HepG2 (cell line): ENCODE results near the gene GNG3. TPM values are rescaled to one million over a fixed set of nuclear protein-coding genes. Genes with fewer than 3 reads are reported as not detected.

Experiments
- IRX3 ChIP-seq: sonication (generic); formaldehyde crosslinking; IDR thresholded peaks from 2 replicates; pipeline ENCODE4 v1.8.1; 2023; ENCODE audit warnings: mild to moderate bottlenecking, low read depth, missing genetic modification reagents, borderline replicate concordance
- KDM5B ChIP-seq: sonication (generic); formaldehyde crosslinking; IDR thresholded peaks from 2 replicates; pipeline ENCODE4 v1.4.0; 2020; ENCODE audit warnings: missing genetic modification reagents, mild to moderate bottlenecking, borderline replicate concordance
- NFKB2 ChIP-seq: sonication (generic); formaldehyde crosslinking; IDR thresholded peaks from 2 replicates; pipeline ENCODE4 v1.4.0; 2020; ENCODE audit warnings: missing genetic modification reagents, borderline replicate concordance
- RXRB ChIP-seq: IDR thresholded peaks from 2 replicates; pipeline ENCODE4 v1.6.1; 2016; ENCODE audit warnings: borderline replicate concordance, missing genetic modification reagents, missing compliant biosample characterization
- SETDB1 ChIP-seq: sonication (generic); formaldehyde crosslinking; IDR thresholded peaks from 2 replicates; pipeline ENCODE4 v1.5.1; 2020; ENCODE audit warnings: missing genetic modification reagents, mild to moderate bottlenecking, borderline replicate concordance
- XRCC5 ChIP-seq: fragments of 200-400 bp; formaldehyde crosslinking; optimal IDR thresholded peaks from 2 replicates; pipeline ENCODE3; 2017; ENCODE audit warnings: mild to moderate bottlenecking, low read length
- ZNF24 ChIP-seq: fragments of 450-650 bp; IDR thresholded peaks from 2 replicates; pipeline ENCODE4 v1.6.1; 2017; ENCODE audit warnings: antibody characterized with exemption, mild to moderate bottlenecking
- ZNF292 ChIP-seq: sonication (generic); formaldehyde crosslinking; IDR thresholded peaks from 2 replicates; pipeline ENCODE4 v1.8.1; 2022; ENCODE audit warnings: mild to moderate bottlenecking, low read depth, missing genetic modification reagents, borderline replicate concordance
- ZNF530 ChIP-seq: sonication (generic); formaldehyde crosslinking; IDR thresholded peaks from 2 replicates; pipeline ENCODE4 v1.5.0; 2020; ENCODE audit warnings: low read depth, mild to moderate bottlenecking, missing genetic modification reagents
- ZNF609 ChIP-seq: sonication (generic); formaldehyde crosslinking; IDR thresholded peaks from 2 replicates; pipeline ENCODE4 v1.4.0; 2020; ENCODE audit warnings: mild to moderate bottlenecking, missing genetic modification reagents, borderline replicate concordance
- ZNF674 ChIP-seq: sonication (generic); formaldehyde crosslinking; IDR thresholded peaks from 2 replicates; pipeline ENCODE4 v1.5.0; 2020; ENCODE audit warnings: low read depth, mild to moderate bottlenecking, missing genetic modification reagents
- ZNF687 ChIP-seq: sonication (generic); formaldehyde crosslinking; IDR thresholded peaks from 2 replicates; pipeline ENCODE4 v1.5.1; 2020; ENCODE audit warnings: mild to moderate bottlenecking, missing genetic modification reagents, moderate library complexity
- polyA plus RNA-seq, 8 experiments: library from polyadenylated mRNA; depleted of rRNA in 3 of 8; stranded (reverse) in 7 of 8; unstranded in 1 of 8; fragments of >200 nt; fragmentation: Illumina TruSeq in 4 of 8; extraction: Trizol in 4 of 8; gene quantifications; 2 replicates each; pipeline versions ENCODE4 v1.2.1 to v1.2.3, GENCODE V29; 2011 to 2016; ENCODE audit warnings: low read depth in 4 of 8, missing spikeins in 1 of 8, mixed read lengths in 1 of 8; ENCODE audit not compliant: insufficient read depth in 1 of 8
- total RNA-seq, 5 experiments: library from RNA; depleted of rRNA; stranded (reverse); fragments of >200 nt; fragmentation: Illumina TruSeq; extraction: Trizol; gene quantifications; 2 replicates each; pipeline ENCODE4 v1.2.3, GENCODE V29; 2016; ENCODE audit warnings: low read depth in 1 of 5
- TF ChIP-seq, protein P1 (sequence below): IDR thresholded peaks from 2 replicates; pipeline ENCODE4 v1.6.1; 2016; ENCODE audit warnings: low read depth, missing genetic modification reagents, missing compliant biosample characterization

Gene GNG3
- total and polyA plus RNA-seq, 2 of the 13 experiments (the other 11 are each of a cell fraction or from before 2014, with no cell fraction given): not detected

DNA sequence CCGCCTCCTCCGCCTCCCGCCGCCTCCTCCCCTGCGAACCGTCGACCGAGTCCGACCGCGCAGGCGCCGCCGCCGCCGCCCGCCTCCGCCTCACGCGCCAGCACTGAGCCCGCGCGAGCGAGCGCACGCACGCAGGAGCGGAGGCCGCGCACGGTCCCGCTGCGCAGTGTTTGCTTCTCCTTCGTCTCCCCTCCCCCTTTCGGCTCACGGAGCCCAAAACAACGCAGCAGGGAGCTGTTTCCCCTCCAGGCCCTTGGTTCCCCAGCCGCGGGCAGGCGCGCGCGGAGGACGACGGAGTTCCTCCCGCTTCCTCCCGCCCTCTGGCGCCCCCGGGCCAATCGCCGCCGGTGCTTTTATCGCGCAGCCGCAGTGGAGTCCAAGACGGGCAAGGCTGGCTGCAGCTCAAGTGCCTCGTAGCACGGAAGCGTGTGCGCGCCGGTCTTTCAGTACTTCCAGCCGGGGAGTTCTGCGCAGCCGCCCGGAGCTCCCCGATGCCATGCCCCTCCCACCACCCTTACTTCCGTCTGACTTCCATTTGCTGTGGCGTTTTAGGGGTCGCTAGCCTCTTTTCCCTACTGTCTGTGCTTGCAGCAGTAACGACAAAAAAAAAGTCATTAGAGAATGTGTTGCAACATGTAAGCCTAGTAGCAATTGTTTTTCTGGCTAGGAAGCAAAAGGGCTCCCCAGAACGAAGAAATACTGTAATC lies 19.8 kb downstream of the GNG3 start, which contains the start of gene HNRNPUL2 (continued):
- peak; percentile 96 for TF ChIP-seq ZNF687 (CRISPR knock-in tag)
- TF ChIP-seq KDM5B: peak; percentile 67; the same call in 1 of the 2 replicates
- TF ChIP-seq, protein P1, sequence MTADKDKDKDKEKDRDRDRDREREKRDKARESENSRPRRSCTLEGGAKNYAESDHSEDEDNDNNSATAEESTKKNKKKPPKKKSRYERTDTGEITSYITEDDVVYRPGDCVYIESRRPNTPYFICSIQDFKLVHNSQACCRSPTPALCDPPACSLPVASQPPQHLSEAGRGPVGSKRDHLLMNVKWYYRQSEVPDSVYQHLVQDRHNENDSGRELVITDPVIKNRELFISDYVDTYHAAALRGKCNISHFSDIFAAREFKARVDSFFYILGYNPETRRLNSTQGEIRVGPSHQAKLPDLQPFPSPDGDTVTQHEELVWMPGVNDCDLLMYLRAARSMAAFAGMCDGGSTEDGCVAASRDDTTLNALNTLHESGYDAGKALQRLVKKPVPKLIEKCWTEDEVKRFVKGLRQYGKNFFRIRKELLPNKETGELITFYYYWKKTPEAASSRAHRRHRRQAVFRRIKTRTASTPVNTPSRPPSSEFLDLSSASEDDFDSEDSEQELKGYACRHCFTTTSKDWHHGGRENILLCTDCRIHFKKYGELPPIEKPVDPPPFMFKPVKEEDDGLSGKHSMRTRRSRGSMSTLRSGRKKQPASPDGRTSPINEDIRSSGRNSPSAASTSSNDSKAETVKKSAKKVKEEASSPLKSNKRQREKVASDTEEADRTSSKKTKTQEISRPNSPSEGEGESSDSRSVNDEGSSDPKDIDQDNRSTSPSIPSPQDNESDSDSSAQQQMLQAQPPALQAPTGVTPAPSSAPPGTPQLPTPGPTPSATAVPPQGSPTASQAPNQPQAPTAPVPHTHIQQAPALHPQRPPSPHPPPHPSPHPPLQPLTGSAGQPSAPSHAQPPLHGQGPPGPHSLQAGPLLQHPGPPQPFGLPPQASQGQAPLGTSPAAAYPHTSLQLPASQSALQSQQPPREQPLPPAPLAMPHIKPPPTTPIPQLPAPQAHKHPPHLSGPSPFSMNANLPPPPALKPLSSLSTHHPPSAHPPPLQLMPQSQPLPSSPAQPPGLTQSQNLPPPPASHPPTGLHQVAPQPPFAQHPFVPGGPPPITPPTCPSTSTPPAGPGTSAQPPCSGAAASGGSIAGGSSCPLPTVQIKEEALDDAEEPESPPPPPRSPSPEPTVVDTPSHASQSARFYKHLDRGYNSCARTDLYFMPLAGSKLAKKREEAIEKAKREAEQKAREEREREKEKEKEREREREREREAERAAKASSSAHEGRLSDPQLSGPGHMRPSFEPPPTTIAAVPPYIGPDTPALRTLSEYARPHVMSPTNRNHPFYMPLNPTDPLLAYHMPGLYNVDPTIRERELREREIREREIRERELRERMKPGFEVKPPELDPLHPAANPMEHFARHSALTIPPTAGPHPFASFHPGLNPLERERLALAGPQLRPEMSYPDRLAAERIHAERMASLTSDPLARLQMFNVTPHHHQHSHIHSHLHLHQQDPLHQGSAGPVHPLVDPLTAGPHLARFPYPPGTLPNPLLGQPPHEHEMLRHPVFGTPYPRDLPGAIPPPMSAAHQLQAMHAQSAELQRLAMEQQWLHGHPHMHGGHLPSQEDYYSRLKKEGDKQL (CRISPR knock-in tag): 0 out of 2 replicates have a peak, but pooled peaks have one; percentile 47
- peak; percentile 98; the same call in 1 of the 2 replicates for TF ChIP-seq IRX3
- TF ChIP-seq ZNF292 (CRISPR knock-in tag): peak; percentile 51; the same call in 1 of the 2 replicates
- TF ChIP-seq XRCC5: peak; percentile 56
- TF ChIP-seq ZNF24: peak; percentile 28; the same call in 1 of the 2 replicates
- peak; percentile 53; the same call in 1 of the 2 replicates for TF ChIP-seq ZNF609
- TF ChIP-seq NFKB2: peak; percentile 94; the same call in 1 of the 2 replicates
- no peak for TF ChIP-seq SETDB1
- no peak for TF ChIP-seq ZNF530 (CRISPR knock-in tag)
- peak; percentile 74 for TF ChIP-seq RXRB (CRISPR knock-in tag)
- TF ChIP-seq ZNF674 (CRISPR knock-in tag): no peak; the same call in 1 of the 2 replicates
